Fibroblast of the aortic adventitia (primary cell): ENCODE results near the gene ZNF324B. TPM values are rescaled to one million over a fixed set of nuclear protein-coding genes. Genes with fewer than 3 reads are reported as not detected.
"Not testable (repeated sequence)": the region's sequence is repeated elsewhere in the genome, so short reads cannot be mapped to it uniquely, and the experiment has no call there.

Experiments
- DNase-seq: peaks from one replicate; pipeline ENCODE4 v3.0.0-alpha.2; 2010; ENCODE audit warnings: low read depth
- H3K4me3 ChIP-seq: 2 replicates; pipeline ENCODE4 v1.5.1; 2011; ENCODE audit warnings: low read depth, mild to moderate bottlenecking, control low read depth, low read length, moderate library complexity
- CTCF ChIP-seq: IDR thresholded peaks from 2 replicates; pipeline ENCODE4 v1.5.1; 2011; ENCODE audit warnings: mild to moderate bottlenecking, low read length, control low read depth, inconsistent platforms; ENCODE audit not compliant: insufficient read depth
- total RNA-seq: library from RNA; depleted of rRNA; stranded (reverse); fragments of >200 nt; gene quantifications from 2 replicates; pipeline ENCODE4 v1.2.3, GENCODE V29; 2012; ENCODE audit warnings: low replicate concordance

Gene ZNF324B
- total RNA-seq, 1 donor = 9.5 TPM

- peak within 1 kb of the TSS; percentile 96 for H3K4me3 ChIP-seq
- no peak for TF ChIP-seq CTCF
- peak; percentile 100 for DNase-seq
Measured at GRCh38 chr19:58439576-58440554, 11.6 kb upstream of the ZNF324B start, which contains the start of gene ZNF132. ZNF132 (minus strand) TSS chr19:58440153; CDS start chr19:58439821, 332 bp downstream.

DNA sequence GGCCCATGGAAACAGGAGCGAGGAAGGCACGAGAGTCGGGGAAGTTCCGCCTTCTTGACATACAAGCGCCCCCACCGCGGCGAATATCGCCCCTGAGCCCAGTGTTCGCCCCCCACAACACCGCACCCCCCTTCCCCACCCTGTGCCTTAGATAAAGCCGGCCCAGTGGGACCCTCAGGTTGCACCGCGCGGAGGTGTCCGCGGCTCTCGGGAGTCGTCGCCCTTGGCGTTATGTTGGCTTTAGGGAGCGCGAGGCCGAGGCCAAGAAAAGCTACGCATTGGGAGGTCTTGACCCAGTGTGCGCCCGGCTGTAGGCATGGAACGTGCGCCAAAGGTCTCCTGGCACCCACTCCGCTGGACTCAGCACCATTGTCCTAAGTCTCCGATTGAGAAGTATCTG is 10.9 kb upstream of the ZNF324B start:
- no peak for TF ChIP-seq CTCF
- no peak for DNase-seq
- H3K4me3 ChIP-seq = peak overlapping the region; percentile 96

DNA sequence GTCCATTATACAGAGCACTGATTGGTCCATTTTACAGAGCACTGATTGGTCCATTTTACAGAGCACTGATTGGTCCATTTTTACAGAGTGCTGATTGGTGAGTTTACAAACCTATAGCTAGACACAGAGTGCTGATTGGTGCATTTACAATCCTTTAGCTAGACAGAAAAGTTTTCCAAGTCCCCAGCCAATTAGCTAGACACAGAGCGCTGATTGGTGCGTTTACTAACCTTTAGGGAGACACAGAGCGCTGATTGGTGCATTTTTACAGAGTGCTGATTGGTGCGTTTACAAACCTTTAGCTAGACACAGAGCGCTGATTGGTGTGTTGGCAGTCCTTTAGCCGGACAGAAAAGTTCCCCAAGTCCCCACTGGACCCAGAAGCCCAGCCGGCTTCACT is 8.4 kb upstream of the ZNF324B start:
- DNase-seq, H3K4me3 ChIP-seq: not testable (repeated sequence)

DNA sequence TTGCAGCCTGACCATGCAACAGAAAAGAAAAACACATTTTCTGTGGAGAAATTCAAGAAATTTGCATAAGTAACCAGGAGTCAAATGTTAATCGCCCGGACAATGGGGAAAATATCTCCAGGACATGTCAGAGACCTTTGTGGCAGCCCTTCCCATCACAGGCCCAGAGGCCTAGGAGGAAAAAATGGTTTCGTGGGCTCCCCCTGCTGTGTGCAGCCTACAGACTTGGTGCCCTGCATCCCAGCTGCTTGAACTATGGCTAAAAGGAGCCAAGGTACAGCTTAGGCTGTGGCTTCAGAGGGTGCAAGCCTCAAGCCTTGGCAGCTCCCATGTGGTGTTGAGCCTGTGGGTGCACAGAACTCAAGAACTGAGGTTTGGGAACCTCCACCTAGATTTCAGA is 2.6 kb upstream of the ZNF324B start:
- H3K4me3 ChIP-seq, DNase-seq: not testable (repeated sequence)

DNA sequence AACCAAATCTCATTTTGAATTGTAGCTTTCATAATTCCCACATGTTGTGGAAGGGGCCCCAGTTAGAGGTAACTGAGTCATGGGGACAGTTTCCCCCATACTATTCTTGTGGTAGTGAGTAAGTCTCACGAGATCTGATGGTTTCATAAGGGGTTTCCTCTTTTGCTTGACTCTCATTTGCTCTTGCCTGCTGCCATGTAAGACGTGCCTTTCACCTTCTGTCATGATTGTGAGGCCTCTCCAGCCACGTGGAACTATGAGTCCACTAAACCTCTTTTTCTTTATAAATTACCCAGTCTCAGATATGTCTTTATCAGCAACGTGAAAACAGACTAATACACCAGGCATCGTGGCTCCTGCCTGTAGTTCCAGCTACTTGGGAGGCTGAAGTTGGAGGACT is 1.4 kb upstream of the ZNF324B start:
- H3K4me3 ChIP-seq = not testable (repeated sequence)

DNA sequence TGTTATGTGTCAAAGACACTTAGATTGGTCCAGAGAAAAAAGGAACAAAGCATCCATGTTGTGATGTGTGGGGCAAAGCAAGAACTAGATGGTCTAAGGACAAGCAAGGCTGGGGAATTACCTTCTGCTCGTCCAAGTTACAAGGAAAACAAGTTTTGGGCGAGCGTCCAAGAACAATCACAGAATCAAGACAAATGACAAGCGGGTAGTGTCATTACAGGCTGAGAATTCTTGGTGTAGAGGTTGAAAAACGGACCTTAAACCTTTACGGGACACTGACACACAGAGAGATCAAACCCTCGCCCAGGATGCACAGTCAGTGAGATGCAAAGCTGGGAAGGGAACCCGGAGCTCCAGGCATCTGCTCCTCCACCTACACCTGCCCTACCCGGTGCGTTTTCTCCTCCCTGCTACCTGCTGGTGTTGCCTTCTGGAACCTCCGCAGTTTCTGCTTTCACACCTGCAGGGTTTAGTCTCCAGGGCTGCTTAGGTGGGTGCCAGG is 515 bp upstream of the ZNF324B start:
- no peak for DNase-seq
- peak overlapping the region; percentile 84 for H3K4me3 ChIP-seq
- no peak for TF ChIP-seq CTCF

More for the DNA sequence above, 1.4 kb upstream of the ZNF324B start:
- DNase-seq = not testable (repeated sequence)

- H3K4me3 ChIP-seq = no peak overlapping the region
- no peak for DNase-seq
- TF ChIP-seq CTCF = no peak
Measured at GRCh38 chr19:58453743-58454142, 2.3 kb downstream of the ZNF324B start.

- no peak overlapping the region for H3K4me3 ChIP-seq
- no peak for TF ChIP-seq CTCF
- DNase-seq = no peak
Measured at GRCh38 chr19:58455306-58455705, 3.9 kb downstream of the ZNF324B start.
